WTC11 (cell line): ENCODE measurements around the gene ING2. TPM values are rescaled to one million over a fixed set of nuclear protein-coding genes. Genes with fewer than 3 reads are reported as not detected.

Source experiments
- AR ChIP-seq: fragments of 250-450 bp; sonication (Bioruptor Pico); IDR thresholded peaks from 2 replicates; pipeline ENCODE4 v1.9.0; 2021; ENCODE audit warnings: mild to moderate bottlenecking
- CREB1 ChIP-seq: sonication (generic); formaldehyde crosslinking; IDR thresholded peaks from 2 replicates; pipeline ENCODE4 v1.8.0; 2023; ENCODE audit warnings: mild to moderate bottlenecking, missing genetic modification reagents
- E2F4 ChIP-seq: sonication (generic); formaldehyde crosslinking; IDR thresholded peaks from 2 replicates; pipeline ENCODE4 v1.8.1; 2022; ENCODE audit warnings: low read depth, mild to moderate bottlenecking, moderate library complexity, missing genetic modification reagents, borderline replicate concordance
- E2F5 ChIP-seq: sonication (generic); formaldehyde crosslinking; IDR thresholded peaks from 2 replicates; pipeline ENCODE4 v1.8.1; 2022; ENCODE audit warnings: mild to moderate bottlenecking, moderate library complexity, missing genetic modification reagents
- ESRRA ChIP-seq: sonication (generic); formaldehyde crosslinking; IDR thresholded peaks from 2 replicates; pipeline ENCODE4 v1.8.1; 2022; ENCODE audit warnings: mild to moderate bottlenecking, missing genetic modification reagents, borderline replicate concordance
- FOXJ3 ChIP-seq: sonication (generic); formaldehyde crosslinking; IDR thresholded peaks from 2 replicates; pipeline ENCODE4 v1.9.0; 2021; ENCODE audit warnings: missing genetic modification reagents, mild to moderate bottlenecking, borderline replicate concordance
- GABPB1 ChIP-seq: sonication (generic); formaldehyde crosslinking; IDR thresholded peaks from 2 replicates; pipeline ENCODE4 v1.8.1; 2023; ENCODE audit warnings: mild to moderate bottlenecking, missing genetic modification reagents
- GRHL2 ChIP-seq: fragments of 250-450 bp; sonication (Bioruptor Pico); IDR thresholded peaks from 2 replicates; pipeline ENCODE4 v1.8.0; 2022; ENCODE audit warnings: mild to moderate bottlenecking, moderate library complexity; ENCODE audit not compliant: insufficient replicate concordance, severe bottlenecking
- HMGA2 ChIP-seq: fragments of 250-450 bp; sonication (Bioruptor Pico); IDR thresholded peaks from 2 replicates; pipeline ENCODE4 v1.4.0; 2021; ENCODE audit warnings: mild to moderate bottlenecking, moderate library complexity
- NFYB ChIP-seq: sonication (generic); formaldehyde crosslinking; conservative IDR thresholded peaks from 2 replicates; pipeline ENCODE4 v1.8.0; 2022; ENCODE audit warnings: low read depth, missing genetic modification reagents
- NR2C2 ChIP-seq: sonication (generic); formaldehyde crosslinking; IDR thresholded peaks from 2 replicates; pipeline ENCODE4 v1.8.0; 2022; ENCODE audit warnings: mild to moderate bottlenecking, missing genetic modification reagents
- PRRX2 ChIP-seq: fragments of 250-450 bp; sonication (Bioruptor Pico); IDR thresholded peaks from 2 replicates; pipeline ENCODE4 v1.8.0; 2021; ENCODE audit warnings: mild to moderate bottlenecking
- SMAD3 ChIP-seq: sonication (generic); formaldehyde crosslinking; IDR thresholded peaks from 2 replicates; pipeline ENCODE4 v1.8.0; 2022; ENCODE audit warnings: missing genetic modification reagents, mild to moderate bottlenecking, borderline replicate concordance
- SP1 ChIP-seq: sonication (generic); formaldehyde crosslinking; conservative IDR thresholded peaks from 2 replicates; pipeline ENCODE4 v1.8.1; 2022; ENCODE audit warnings: missing genetic modification reagents
- STAT6 ChIP-seq: sonication (generic); formaldehyde crosslinking; conservative IDR thresholded peaks from 2 replicates; pipeline ENCODE4 v1.8.1; 2023; ENCODE audit warnings: mild to moderate bottlenecking, low read depth, missing genetic modification reagents, moderate library complexity
- TEAD4 ChIP-seq: sonication (generic); formaldehyde crosslinking; IDR thresholded peaks from 2 replicates; pipeline ENCODE4 v1.8.0; 2022; ENCODE audit warnings: mild to moderate bottlenecking, missing genetic modification reagents
- TP53 ChIP-seq: sonication (generic); formaldehyde crosslinking; IDR thresholded peaks from 2 replicates; pipeline ENCODE4 v1.8.1; 2023; ENCODE audit warnings: mild to moderate bottlenecking, missing genetic modification reagents
- ZBTB43 ChIP-seq: sonication (generic); formaldehyde crosslinking; IDR thresholded peaks from 2 replicates; pipeline ENCODE4 v1.8.1; 2023; ENCODE audit warnings: mild to moderate bottlenecking, missing genetic modification reagents
- ZMAT4 ChIP-seq: fragments of 250-450 bp; sonication (Bioruptor Pico); IDR thresholded peaks from 2 replicates; pipeline ENCODE4 v1.9.0; 2021; ENCODE audit warnings: mild to moderate bottlenecking
- ZNF121 ChIP-seq: sonication (generic); formaldehyde crosslinking; IDR thresholded peaks from 2 replicates; pipeline ENCODE4 v1.8.0; 2023; ENCODE audit warnings: missing genetic modification reagents
- ZNF263 ChIP-seq: sonication (generic); formaldehyde crosslinking; IDR thresholded peaks from 2 replicates; pipeline ENCODE4 v1.8.1; 2022; ENCODE audit warnings: low read depth, mild to moderate bottlenecking, moderate library complexity, missing genetic modification reagents
- ZNF317 ChIP-seq: sonication (generic); formaldehyde crosslinking; IDR thresholded peaks from 2 replicates; pipeline ENCODE4 v1.8.1; 2023; ENCODE audit warnings: low read depth, mild to moderate bottlenecking, moderate library complexity, missing genetic modification reagents, borderline replicate concordance
- ZNF425 ChIP-seq: fragments of 250-450 bp; sonication (Bioruptor Pico); conservative IDR thresholded peaks from 2 replicates; pipeline ENCODE4 v1.9.0; 2021; ENCODE audit warnings: mild to moderate bottlenecking
- ZSCAN18 ChIP-seq: fragments of 250-450 bp; sonication (Bioruptor Pico); IDR thresholded peaks from 2 replicates; pipeline ENCODE4 v2.1.2; 2022; ENCODE audit warnings: mild to moderate bottlenecking, moderate library complexity
- total RNA-seq: library from RNA; stranded (reverse); gene quantifications from 3 replicates; pipeline ENCODE4 v1.2.3, GENCODE V29; 2021

The ING2 gene
- total RNA-seq, 1 experiment from 2014 or later = 12.0 TPM

GRCh38 chr4:183504064-183504929 is 561 bp upstream of the ING2 start (continued):
- TF ChIP-seq HMGA2 (no peak), FOXJ3 (no peak), NR2C2 (CRISPR knock-in tag) (no peak), CREB1 (CRISPR knock-in tag) (no peak), ZNF121 (CRISPR knock-in tag) (no peak), ZNF425 (CRISPR knock-in tag) (no peak), AR (no peak), STAT6 (CRISPR knock-in tag) (no peak), GRHL2 (CRISPR knock-in tag) (no peak), PRRX2 (no peak), ZNF263 (CRISPR knock-in tag) (peak; percentile 59), NFYB (CRISPR knock-in tag) (no peak), E2F4 (CRISPR knock-in tag) (no peak; the same call in 1 of the 2 replicates), E2F5 (peak; percentile 93), TEAD4 (CRISPR knock-in tag) (no peak), GABPB1 (CRISPR knock-in tag) (no peak), SMAD3 (peak; percentile 30; the same call in 1 of the 2 replicates), SP1 (CRISPR knock-in tag) (peak; percentile 71; the same call in 1 of the 2 replicates), ZNF317 (CRISPR knock-in tag) (peak; percentile 34; the same call in 1 of the 2 replicates), ESRRA (no peak), ZMAT4 (CRISPR knock-in tag) (no peak), ZBTB43 (CRISPR knock-in tag) (peak; percentile 71; the same call in 1 of the 2 replicates), ZSCAN18 (CRISPR knock-in tag) (no peak), TP53 (no peak)
